SIG-M5 (cell line): ENCODE data around the gene AKAP11.

Experiments used
- DNase-seq: peaks from one replicate; lab custom pipeline; 2025; lab: John Stamatoyannopoulos, UW

Gene AKAP11

GRCh38 chr13:42333613-42334328, 61.8 kb downstream of the AKAP11 start:
- DNase-seq = no peak

GRCh38 chr13:42334329-42334706, 62.4 kb downstream of the AKAP11 start:
- no peak for DNase-seq

- DNase-seq = no peak
Measured at GRCh38 chr13:42337808-42338600, 66.1 kb downstream of the AKAP11 start.

- no peak for DNase-seq
Measured at GRCh38 chr13:42345367-42345766, 73.4 kb downstream of the AKAP11 start.

GRCh38 chr13:42348576-42348975, 76.6 kb downstream of the AKAP11 start:
- no peak for DNase-seq

GRCh38 chr13:42350141-42350540, 78.2 kb downstream of the AKAP11 start:
- DNase-seq = no peak

- DNase-seq = no peak
Measured at GRCh38 chr13:42354241-42355091, 82.5 kb downstream of the AKAP11 start.

GRCh38 chr13:42355092-42355485, 83.1 kb downstream of the AKAP11 start:
- DNase-seq = no peak

GRCh38 chr13:42355491-42356183, 83.7 kb downstream of the AKAP11 start:
- DNase-seq = no peak

GRCh38 chr13:42356184-42356575, 84.2 kb downstream of the AKAP11 start:
- no peak for DNase-seq

GRCh38 chr13:42360046-42360574, 88.2 kb downstream of the AKAP11 start:
- no peak for DNase-seq

GRCh38 chr13:42361701-42362100, 89.7 kb downstream of the AKAP11 start:
- no peak for DNase-seq

GRCh38 chr13:42363941-42364612, 92.1 kb downstream of the AKAP11 start:
- DNase-seq = no peak

- DNase-seq = no peak
Measured at GRCh38 chr13:42364613-42365000, 92.7 kb downstream of the AKAP11 start.

GRCh38 chr13:42367831-42368230, 95.9 kb downstream of the AKAP11 start:
- DNase-seq = peak; percentile 18

GRCh38 chr13:42369071-42369797, 97.3 kb downstream of the AKAP11 start:
- no peak for DNase-seq

- no peak for DNase-seq
Measured at GRCh38 chr13:42370229-42370628, 98.3 kb downstream of the AKAP11 start.
